HL-60 (cell line): Measurements from ENCODE around the gene MTM1.

Source experiments
- DNase-seq, 2 experiments: peaks; one replicate each; pipeline ENCODE4 v3.0.0-alpha.2; 2010 to 2020; ENCODE audit warnings: low read depth in 1 of 2, low spot score in 1 of 2
- H3K27ac ChIP-seq: fragments of 250-450 bp; sonication (Bioruptor Pico); replicated peaks from 2 replicates; pipeline ENCODE4 v1.5.1; 2020; ENCODE audit warnings: mild to moderate bottlenecking, moderate library complexity
- H3K27me3 ChIP-seq: fragments of 250-450 bp; sonication (Bioruptor Pico); 2 replicates; pipeline ENCODE4 v1.5.1; 2021; ENCODE audit warnings: mild to moderate bottlenecking, moderate library complexity; ENCODE audit not compliant: insufficient read depth, poor library complexity, severe bottlenecking
- H3K4me3 ChIP-seq: replicated peaks from 2 replicates; pipeline ENCODE4 v1.5.1; 2011; ENCODE audit warnings: mild to moderate bottlenecking, control low read depth, low read length; ENCODE audit not compliant: insufficient read depth
- CTCF ChIP-seq: IDR thresholded peaks from one replicate; pipeline ENCODE4 v1.5.1; 2011; ENCODE audit warnings: low read length, control low read depth, inconsistent platforms; ENCODE audit not compliant: insufficient read depth
- GABPA ChIP-seq: IDR thresholded peaks from 2 replicates; pipeline ENCODE4 v1.6.1; 2012; ENCODE audit warnings: low read depth
- POLR2AphosphoS5 ChIP-seq: IDR thresholded peaks from 2 replicates; pipeline ENCODE4 v1.6.1; 2012; ENCODE audit warnings: low read depth
- REST ChIP-seq: IDR thresholded peaks from 2 replicates; pipeline ENCODE4 v1.6.1; 2012; ENCODE audit warnings: low read depth; ENCODE audit not compliant: insufficient replicate concordance
- SPI1 ChIP-seq: IDR thresholded peaks from 2 replicates; pipeline ENCODE4 v1.6.1; 2012; ENCODE audit warnings: low read depth, mild to moderate bottlenecking, borderline replicate concordance

MTM1 gene

GRCh38 chrX:150587585-150588503, 19.4 kb downstream of the MTM1 start:
- no peak overlapping the region for H3K4me3 ChIP-seq
- no peak overlapping the region for H3K27ac ChIP-seq
- TF ChIP-seq SPI1 (no peak), POLR2AphosphoS5 (no peak), CTCF (no peak), REST (no peak), GABPA (no peak)
- no peaks in the 10 kb centered on the region for H3K27me3 ChIP-seq
- DNase-seq: no peak

- Histone ChIP-seq H3K27ac (no peak overlapping the region), H3K4me3 (no peak overlapping the region), H3K27me3 (no peaks in the 10 kb centered on the region)
- TF ChIP-seq CTCF (no peak), SPI1 (peak; percentile 79)
- no peak for DNase-seq
Observed at GRCh38 chrX:150594584-150594983, 26.2 kb downstream of the MTM1 start.

- DNase-seq: no peak
- TF ChIP-seq GABPA: no peak
- no peak for TF ChIP-seq POLR2AphosphoS5
- no peak for TF ChIP-seq CTCF
- TF ChIP-seq REST: no peak
- TF ChIP-seq SPI1: no peak
- Histone ChIP-seq H3K27me3 (no peaks in the 10 kb centered on the region), H3K27ac (no peak overlapping the region), H3K4me3 (no peak overlapping the region)
Observed at GRCh38 chrX:150599226-150599625, 30.8 kb downstream of the MTM1 start.
